KOPT-K1 (cell line): Measurements from ENCODE around the gene RYR2.
"Not testable (repeated sequence)": the region's sequence is repeated elsewhere in the genome, so short reads cannot be mapped to it uniquely, and the experiment has no call there.

Experiments used
- H3K27ac ChIP-seq: fragments of 200-600 bp; sonication (generic); 2 replicates; pipeline ENCODE4 v1.5.1; 2016; ENCODE audit warnings: antibody characterized with exemption, mild to moderate bottlenecking, low read depth, low read length; ENCODE audit not compliant: poor library complexity, severe bottlenecking
- H3K36me3 ChIP-seq: fragments of 200-600 bp; sonication (generic); 2 replicates; pipeline ENCODE4 v1.5.1; 2017; ENCODE audit warnings: antibody characterized with exemption, mild to moderate bottlenecking, low read length, moderate library complexity; ENCODE audit not compliant: insufficient read depth
- H3K9me3 ChIP-seq: fragments of 200-600 bp; sonication (generic); 2 replicates; pipeline ENCODE4 v1.5.1; 2017; ENCODE audit warnings: antibody characterized with exemption, low read length, mild to moderate bottlenecking; ENCODE audit not compliant: insufficient read depth, poor library complexity, severe bottlenecking

Gene RYR2

DNA sequence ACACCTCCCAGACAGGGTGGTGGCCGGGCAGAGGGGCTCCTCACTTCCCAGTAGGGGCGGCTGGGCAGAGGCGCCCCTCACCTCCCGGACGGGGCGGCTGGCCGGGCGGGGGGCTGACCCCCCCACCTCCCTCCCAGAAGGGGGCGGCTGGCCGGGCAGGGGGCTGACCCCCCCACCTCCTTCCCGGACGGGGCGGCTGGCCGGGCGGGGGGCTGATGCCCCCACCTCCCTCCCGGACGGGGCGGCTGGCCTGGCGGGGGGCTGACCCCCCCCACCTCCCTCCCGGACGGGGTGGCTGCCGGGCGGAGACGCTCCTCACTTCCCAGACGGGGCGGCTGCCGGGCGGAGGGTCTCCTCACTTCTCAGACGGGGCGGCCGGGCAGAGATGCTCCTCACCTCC lies 85.3 kb downstream of the RYR2 start:
- H3K9me3 ChIP-seq, result peaks cover 10% of the 10 kb centered on the region

DNA sequence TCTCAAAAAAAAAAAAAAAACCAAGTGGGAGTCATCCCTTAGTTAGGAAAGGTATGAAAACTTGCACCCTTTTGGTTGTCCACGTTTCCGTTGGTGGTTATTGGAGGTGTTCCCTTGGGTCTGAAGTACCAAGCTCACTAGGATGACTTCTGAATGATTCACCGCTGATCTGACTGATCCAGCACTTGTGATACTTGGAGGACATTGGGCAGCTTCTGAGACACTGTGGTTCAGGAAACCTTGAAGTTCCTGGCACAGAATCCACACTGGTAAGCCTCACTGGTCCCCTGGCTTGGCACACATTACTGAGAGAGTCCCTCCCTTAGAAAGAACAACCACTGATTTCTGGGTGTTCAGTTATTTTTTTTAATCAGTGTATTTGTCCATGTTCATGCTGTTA lies 91.9 kb downstream of the RYR2 start:
- Histone ChIP-seq H3K9me3 (peaks cover 10% of the 10 kb centered on the region), H3K36me3 (no peaks in the 10 kb centered on the region), H3K27ac (no peak overlapping the region)

More for the DNA sequence above, 85.3 kb downstream of the RYR2 start:
- not testable (repeated sequence) for H3K27ac ChIP-seq, H3K36me3 ChIP-seq

DNA sequence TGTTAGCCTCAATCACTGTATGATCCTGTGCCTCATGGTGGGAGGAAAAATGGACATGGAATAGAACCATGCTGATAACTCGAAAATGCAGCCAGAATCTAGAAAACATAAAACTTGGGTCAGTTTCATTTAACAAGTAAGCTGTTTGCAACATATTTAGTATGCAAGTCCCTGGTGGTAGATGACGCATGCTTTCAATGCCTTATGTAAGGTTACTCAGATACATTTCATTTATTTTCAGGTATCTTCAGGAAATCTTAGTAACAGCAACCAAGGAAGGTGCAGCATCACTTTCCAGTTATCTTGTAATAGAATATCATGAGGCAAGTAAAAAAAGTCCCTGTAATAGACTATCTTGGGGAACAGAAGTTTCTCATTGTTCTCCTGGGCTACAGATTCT lies 92.9 kb downstream of the RYR2 start:
- Histone ChIP-seq H3K36me3 (no peaks in the 10 kb centered on the region), H3K27ac (no peak overlapping the region), H3K9me3 (peaks cover 10% of the 10 kb centered on the region)

DNA sequence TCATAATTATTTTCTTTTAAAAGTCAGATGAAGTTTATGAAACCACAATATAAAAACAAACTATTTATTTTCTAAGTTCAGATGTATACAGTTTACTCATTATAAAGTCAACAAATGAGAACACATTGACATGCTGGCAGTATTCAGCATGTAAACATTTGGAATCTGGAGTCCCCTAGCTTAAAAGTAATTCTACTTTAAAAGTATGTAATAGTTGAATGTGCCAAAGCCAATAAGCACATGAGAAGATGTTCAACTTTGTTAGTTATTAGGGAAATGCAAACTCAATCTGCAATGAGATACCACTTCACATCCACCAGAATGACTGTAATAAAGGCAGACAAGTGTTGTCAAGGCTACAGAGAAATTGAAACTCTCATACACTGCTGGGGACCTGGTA lies 96.6 kb downstream of the RYR2 start:
- no peaks in the 10 kb centered on the region for H3K9me3 ChIP-seq
- no peak overlapping the region for H3K27ac ChIP-seq
- H3K36me3 ChIP-seq, result no peaks in the 10 kb centered on the region

DNA sequence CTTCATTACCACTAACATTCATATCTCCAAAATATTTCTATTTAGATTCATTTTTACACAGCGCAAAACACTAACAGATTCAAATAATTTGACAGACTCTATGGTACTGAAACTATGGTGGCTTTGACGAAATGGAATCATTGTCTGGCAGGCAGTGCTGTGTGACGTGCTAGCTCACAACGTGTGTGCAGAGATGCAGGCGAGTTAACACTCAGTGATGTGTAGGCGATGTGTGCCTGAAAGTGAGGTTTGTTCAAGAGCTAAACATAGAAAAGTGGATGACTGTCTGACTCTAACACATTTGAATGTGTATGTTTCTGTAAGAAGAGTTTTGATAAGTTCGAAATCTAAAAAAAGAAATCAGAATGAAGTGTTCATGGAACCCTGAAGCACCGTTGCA lies 97.7 kb downstream of the RYR2 start:
- no peaks in the 10 kb centered on the region for H3K36me3 ChIP-seq
- no peak overlapping the region for H3K27ac ChIP-seq
- no peaks in the 10 kb centered on the region for H3K9me3 ChIP-seq

DNA sequence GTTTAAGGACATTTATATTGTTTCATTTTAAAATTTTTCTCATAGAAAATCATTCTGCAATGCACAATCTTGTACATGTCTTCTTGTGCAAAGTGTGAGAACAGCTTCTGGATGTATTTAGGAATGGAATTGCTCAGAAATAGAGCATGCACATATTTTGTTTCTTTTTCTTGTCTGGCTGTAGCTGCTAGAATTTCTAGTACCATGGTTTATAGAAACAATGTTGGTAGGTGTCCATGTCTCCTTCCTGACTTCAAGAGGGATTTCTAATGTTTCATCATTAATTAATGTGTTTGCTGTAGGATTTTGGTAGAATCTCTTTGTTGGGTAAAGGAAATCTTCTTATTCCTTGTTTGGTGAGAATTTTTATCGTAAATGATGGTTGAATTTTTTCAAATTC lies 99.0 kb downstream of the RYR2 start:
- Histone ChIP-seq H3K36me3 (no peaks in the 10 kb centered on the region), H3K27ac (no peak overlapping the region), H3K9me3 (no peaks in the 10 kb centered on the region)

DNA sequence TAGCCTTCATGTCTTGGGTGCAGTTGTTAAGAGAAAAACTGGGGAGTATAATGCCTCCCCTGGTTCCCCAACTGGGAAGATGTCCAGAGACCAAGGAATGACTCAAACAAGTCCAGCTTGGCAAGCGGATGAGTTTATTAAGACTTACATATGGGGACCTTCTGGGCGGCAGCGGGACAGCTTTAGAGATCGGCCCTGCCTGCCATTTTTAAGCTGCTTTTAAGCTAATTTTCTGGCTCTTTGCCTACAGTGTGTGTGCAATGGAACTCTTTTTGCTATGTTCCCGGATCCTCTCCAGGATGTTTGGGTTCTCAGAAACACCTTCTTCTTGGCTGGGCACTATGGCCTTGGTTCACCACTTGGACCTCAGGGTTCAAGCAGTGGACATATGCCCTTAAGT lies 99.5 kb downstream of the RYR2 start:
- H3K36me3 ChIP-seq, result no peaks in the 10 kb centered on the region
- H3K9me3 ChIP-seq, result no peaks in the 10 kb centered on the region
- H3K27ac ChIP-seq, result no peak overlapping the region

DNA sequence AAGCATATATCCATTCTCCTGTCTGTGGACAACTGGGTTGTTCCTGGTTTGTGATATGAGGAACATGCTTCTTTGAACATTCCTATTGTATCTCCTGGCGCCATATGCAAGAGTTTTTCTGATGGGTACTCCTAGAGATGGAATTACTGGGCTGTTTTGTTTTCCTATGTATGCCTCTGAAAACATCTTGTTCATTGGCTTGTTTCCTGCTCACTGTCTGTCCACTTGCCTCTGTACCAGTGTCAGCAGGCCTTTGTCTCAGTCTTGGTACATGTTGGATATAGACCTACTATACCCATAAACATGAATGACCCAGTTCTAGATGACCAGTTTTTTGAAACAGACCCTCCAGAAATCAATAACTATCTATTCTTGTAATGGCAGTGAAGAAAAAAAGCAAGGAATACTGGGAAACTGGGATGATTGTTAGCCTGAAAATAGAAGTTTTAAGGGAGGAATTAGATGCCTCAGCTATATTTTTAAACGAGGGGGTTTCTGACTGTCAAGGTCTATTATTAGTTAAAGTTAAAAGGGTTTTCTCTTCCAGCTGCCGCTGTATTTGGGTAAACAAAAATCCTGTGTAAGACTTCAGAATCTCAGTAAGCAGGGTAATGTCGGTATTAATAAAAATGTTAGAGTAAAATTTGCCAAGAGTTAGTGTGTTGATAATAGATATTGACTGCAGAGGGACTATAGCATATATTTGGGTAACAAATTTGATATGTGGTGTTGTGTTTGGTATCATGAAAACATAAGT lies 103.6 kb downstream of the RYR2 start:
- H3K9me3 ChIP-seq, result no peaks in the 10 kb centered on the region
- H3K36me3 ChIP-seq, result no peaks in the 10 kb centered on the region
- no peak overlapping the region for H3K27ac ChIP-seq

DNA sequence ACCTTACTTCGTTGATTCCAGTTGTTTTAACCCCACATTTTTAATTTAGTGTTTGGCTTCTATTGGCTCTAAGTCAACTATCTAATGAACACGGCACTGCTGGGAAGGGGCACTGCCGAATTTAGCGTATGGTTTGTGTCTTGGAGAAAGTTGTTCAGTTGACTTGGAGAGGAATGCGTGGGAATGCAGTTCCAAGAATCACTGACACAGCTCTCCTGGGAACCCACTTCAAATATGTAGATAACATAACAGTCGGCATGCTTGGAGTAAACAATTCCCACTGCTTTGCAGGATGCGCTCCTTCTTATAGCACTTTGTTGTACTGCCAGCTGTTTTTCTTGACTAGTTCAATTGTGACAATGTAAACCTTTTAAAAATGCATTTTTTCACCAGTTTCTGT lies 104.3 kb downstream of the RYR2 start:
- no peaks in the 10 kb centered on the region for H3K9me3 ChIP-seq
- H3K36me3 ChIP-seq, result no peaks in the 10 kb centered on the region
- H3K27ac ChIP-seq, result no peak overlapping the region

DNA sequence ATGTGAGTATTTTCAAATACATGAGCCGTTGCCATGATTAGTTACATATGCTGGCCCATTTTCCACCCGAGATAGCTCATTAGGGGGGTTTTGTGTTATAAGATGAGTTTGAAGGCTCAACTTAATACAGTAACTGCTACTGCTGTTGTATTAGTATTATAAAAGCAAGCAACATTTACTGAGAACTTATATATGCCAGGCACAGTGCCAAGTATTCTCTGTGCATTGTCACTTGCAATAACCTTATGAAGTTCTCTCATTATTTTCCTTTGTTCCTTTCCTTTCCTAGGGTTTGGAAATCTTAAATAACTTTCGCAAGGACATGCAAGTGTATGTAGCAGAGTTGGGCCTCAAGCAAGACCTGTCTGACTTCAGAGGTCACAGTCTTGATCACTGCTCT lies 107.9 kb downstream of the RYR2 start:
- Histone ChIP-seq H3K9me3 (no peaks in the 10 kb centered on the region), H3K36me3 (no peaks in the 10 kb centered on the region), H3K27ac (no peak overlapping the region)

DNA sequence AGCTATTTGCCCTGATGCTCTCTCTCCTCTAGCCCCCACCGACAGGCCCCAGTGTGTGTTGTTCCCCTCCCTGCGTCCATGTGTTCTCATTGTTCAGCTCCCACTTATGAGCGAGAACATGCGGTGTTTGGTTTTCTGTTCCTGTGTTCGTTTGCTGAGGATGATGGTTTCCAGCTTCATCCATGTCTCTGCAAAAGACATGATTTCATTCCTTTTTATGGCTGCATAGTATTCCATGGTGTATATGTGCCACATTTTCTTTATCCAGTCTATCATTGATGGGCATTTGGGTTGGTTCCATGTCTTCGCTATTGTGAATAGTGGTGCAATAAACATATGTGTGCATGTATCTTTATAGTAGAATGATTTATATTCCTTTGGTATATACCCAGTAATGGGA lies 110.0 kb downstream of the RYR2 start:
- not testable (repeated sequence) for H3K9me3 ChIP-seq, H3K27ac ChIP-seq, H3K36me3 ChIP-seq

DNA sequence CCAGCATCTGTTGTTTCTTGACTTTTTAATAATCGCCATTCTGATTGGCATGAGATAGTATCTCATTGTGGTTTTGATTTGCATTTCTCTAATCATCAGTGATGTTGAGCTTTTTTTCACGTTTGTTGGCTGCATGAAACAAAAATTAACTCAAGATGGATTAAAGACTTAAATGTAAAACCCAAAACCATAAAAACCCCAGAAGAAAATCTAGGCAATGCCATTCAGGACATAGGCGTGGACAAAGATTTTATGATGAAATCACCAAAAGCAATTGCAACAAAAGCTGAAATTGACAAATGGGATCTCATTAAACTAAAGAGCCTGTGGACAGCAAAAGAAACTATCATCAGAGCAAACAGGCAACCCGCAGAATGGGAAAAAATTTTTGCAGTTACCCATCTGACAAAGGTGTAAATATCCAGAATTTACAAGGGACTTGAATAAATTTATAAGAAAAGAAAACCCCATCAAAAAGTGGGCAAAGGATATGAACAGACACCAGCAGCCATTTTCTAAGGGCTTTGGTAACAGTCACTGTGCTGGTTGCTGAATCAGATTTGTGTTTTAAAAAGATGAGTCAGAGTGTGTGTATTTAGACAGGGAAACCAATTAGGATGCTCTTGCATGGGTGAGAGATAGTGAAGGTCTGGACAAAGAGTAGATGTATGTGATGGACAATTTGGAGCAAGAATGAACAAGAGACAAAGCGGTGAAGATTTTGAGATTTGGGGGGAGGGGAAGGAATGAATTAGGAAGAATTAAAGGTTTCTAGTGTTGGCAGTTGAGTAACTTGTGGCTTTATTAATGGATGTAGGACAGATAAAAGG lies 110.7 kb downstream of the RYR2 start:
- Histone ChIP-seq H3K9me3 (no peaks in the 10 kb centered on the region), H3K27ac (no peak overlapping the region), H3K36me3 (no peaks in the 10 kb centered on the region)

DNA sequence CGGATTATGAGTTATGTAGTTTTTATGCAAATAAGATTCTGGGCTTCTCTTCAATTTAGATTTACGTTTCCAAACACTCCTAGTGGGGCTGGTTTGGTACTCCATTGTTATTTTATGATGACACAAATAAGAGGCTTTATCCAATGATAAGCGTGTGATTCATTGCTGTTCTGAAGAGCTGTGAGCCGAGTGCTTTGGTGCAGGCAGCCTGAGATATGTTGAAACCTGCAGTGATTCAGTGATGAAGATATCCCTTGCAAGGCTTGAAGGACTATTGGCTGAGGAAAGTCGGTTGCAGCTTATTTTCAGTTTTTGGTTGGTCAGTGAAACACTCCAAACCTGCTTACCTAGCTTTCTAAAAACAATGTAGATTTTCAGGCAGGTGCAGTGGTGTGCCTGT lies 112.2 kb downstream of the RYR2 start:
- Histone ChIP-seq H3K9me3 (no peaks in the 10 kb centered on the region), H3K27ac (no peak overlapping the region), H3K36me3 (no peaks in the 10 kb centered on the region)

DNA sequence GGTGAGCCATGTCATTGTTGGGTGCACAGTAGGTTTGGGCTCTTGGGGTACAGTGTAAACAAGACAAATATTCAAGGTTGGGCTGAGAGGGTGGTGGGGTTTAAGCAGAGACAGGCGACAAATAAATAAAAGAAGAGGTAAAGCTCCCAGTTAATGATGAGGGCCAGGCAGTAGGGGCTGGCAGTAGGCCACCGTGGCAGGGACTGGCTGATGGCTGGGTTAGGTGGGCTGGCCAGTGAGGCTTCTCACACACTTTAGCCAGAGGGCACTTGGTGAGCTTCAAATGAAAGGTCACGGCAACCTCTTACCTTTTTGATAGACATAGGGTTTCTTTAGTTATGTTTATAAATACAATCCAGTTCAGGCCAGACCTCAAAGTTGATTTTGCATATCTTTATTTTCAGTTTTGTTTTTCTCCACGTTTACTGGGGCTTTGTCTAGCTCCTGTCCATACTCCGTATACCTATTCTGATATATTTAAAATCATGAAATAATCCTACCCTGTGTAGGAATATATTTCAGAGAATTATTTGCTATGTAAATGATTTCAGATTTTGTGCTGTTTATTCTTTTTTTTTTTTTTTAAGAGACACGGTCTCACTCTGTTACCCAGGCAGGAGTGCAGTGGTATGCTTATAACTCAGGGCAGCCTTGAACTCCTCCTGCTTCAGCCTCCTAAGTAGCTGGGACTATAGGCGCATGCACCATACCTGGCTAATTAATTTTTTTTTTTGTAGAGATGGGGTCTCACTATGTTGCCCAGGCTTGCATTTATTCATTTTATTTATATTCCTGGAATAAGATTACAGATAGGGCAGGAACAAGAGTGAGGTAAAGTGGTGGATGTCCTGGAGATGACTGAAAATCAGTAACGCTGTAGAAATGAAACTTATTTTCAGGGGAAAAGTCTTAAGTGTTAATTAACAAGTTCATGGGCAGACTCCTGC lies 122.7 kb downstream of the RYR2 start:
- Histone ChIP-seq H3K9me3 (no peaks in the 10 kb centered on the region), H3K36me3 (no peaks in the 10 kb centered on the region), H3K27ac (no peak overlapping the region)

DNA sequence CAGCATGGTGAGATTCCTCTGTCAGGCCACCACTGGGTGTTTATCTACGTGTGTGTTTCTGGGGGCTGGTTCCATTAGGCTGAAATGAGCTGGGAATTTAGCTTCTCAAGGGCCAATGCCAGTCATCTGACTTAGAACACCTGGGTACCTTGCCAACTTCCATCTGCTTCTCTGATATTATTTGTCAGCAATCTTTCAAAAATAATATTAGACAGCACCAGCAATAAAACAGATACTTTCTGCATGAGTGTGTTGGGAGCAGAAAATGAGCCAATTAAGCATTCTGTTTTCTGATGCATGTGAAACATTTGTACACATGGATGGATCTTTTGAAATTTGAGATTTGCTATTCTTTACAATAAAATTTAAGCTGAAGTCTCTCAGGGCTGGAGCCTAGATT lies 124.1 kb downstream of the RYR2 start:
- Histone ChIP-seq H3K9me3 (no peaks in the 10 kb centered on the region), H3K27ac (no peak overlapping the region), H3K36me3 (no peaks in the 10 kb centered on the region)
